H9 (cell line): Measurements from ENCODE around the gene HNRNPH1. TPM values are rescaled to one million over a fixed set of nuclear protein-coding genes. Genes with fewer than 3 reads are reported as not detected.
A peak's percentile ranks its signal among the peaks of the same experiment; 100 is the strongest.

Source experiments
- DNase-seq: peaks from one replicate; pipeline ENCODE4 v3.0.0-alpha.2; 2017
- H2AFZ ChIP-seq: one replicate; pipeline ENCODE4 v1.6.1; 2013; ENCODE audit warnings: mild to moderate bottlenecking, low read length, control low read depth, moderate library complexity
- H2AK5ac ChIP-seq: 2 replicates; pipeline ENCODE4 v1.6.1; 2013; ENCODE audit warnings: low read length, control low read depth, mixed read lengths; ENCODE audit not compliant: insufficient read length
- H2BK120ac ChIP-seq: one replicate; pipeline ENCODE4 v1.6.1; 2013; ENCODE audit warnings: low read depth, mild to moderate bottlenecking, low read length, control low read depth, inconsistent platforms; ENCODE audit not compliant: poor library complexity, severe bottlenecking
- H2BK12ac ChIP-seq: 2 replicates; pipeline ENCODE4 v1.6.1; 2013; ENCODE audit warnings: low read length, control low read depth, mixed read lengths, low read depth; ENCODE audit not compliant: insufficient read length
- H2BK15ac ChIP-seq: 2 replicates; pipeline ENCODE4 v1.6.1; 2013; ENCODE audit warnings: low read depth, low read length, control low read depth
- H2BK20ac ChIP-seq: one replicate; pipeline ENCODE4 v1.6.1; 2013; ENCODE audit warnings: low read depth, mild to moderate bottlenecking, low read length, control low read depth, inconsistent platforms; ENCODE audit not compliant: poor library complexity, severe bottlenecking
- H2BK5ac ChIP-seq: 2 replicates; pipeline ENCODE4 v1.6.1; 2013; ENCODE audit warnings: low read length, control low read depth, mixed read lengths; ENCODE audit not compliant: insufficient read length
- H3K14ac ChIP-seq: 2 replicates; pipeline ENCODE4 v1.6.1; 2013; ENCODE audit warnings: low read length, control low read depth; ENCODE audit not compliant: insufficient read depth
- H3K18ac ChIP-seq: 2 replicates; pipeline ENCODE4 v1.6.1; 2013; ENCODE audit warnings: low read depth, mild to moderate bottlenecking, mixed read lengths, low read length, control low read depth; ENCODE audit not compliant: insufficient read length
- H3K23ac ChIP-seq: 2 replicates; pipeline ENCODE4 v1.6.1; 2013; ENCODE audit warnings: low read length, control low read depth, mixed read lengths, low read depth; ENCODE audit not compliant: insufficient read length
- H3K23me2 ChIP-seq: 2 replicates; pipeline ENCODE4 v1.6.1; 2013; ENCODE audit warnings: low read depth, mild to moderate bottlenecking, mixed read lengths, low read length, control low read depth; ENCODE audit not compliant: insufficient read length, poor library complexity, severe bottlenecking
- H3K27ac ChIP-seq: 2 replicates; pipeline ENCODE4 v1.5.1; 2013; ENCODE audit warnings: low read length, control low read depth, mixed read lengths, low read depth; ENCODE audit not compliant: insufficient read length
- H3K27me3 ChIP-seq: 2 replicates; pipeline ENCODE4 v1.6.1; 2013; ENCODE audit warnings: low read length, control low read depth, inconsistent platforms; ENCODE audit not compliant: insufficient read depth
- H3K4ac ChIP-seq: 2 replicates; pipeline ENCODE4 v1.6.1; 2013; ENCODE audit warnings: low read depth, mild to moderate bottlenecking, control low read depth, inconsistent platforms, low read length, moderate library complexity
- H3K4me1 ChIP-seq: 2 replicates; pipeline ENCODE4 v1.6.1; 2013; ENCODE audit warnings: low read length, control low read depth, inconsistent platforms; ENCODE audit not compliant: insufficient read depth
- H3K4me2 ChIP-seq: 2 replicates; pipeline ENCODE4 v1.6.1; 2013; ENCODE audit warnings: low read length, control low read depth, mixed read lengths; ENCODE audit not compliant: insufficient read length, insufficient read depth
- H3K56ac ChIP-seq: 2 replicates; pipeline ENCODE4 v1.6.1; 2013; ENCODE audit warnings: low read depth, mild to moderate bottlenecking, mixed read lengths, low read length, control low read depth; ENCODE audit not compliant: insufficient read length
- H3K79me1 ChIP-seq: 2 replicates; pipeline ENCODE4 v1.6.1; 2013; ENCODE audit warnings: low read depth, mild to moderate bottlenecking, moderate library complexity, low read length, control low read depth, inconsistent platforms; ENCODE audit not compliant: insufficient read depth, poor library complexity, severe bottlenecking
- H3K79me2 ChIP-seq: 2 replicates; pipeline ENCODE4 v1.6.1; 2013; ENCODE audit warnings: low read length, control low read depth, inconsistent platforms; ENCODE audit not compliant: insufficient read depth
- H3K9ac ChIP-seq: 2 replicates; pipeline ENCODE4 v1.6.1; 2013; ENCODE audit warnings: low read length, control low read depth, mixed read lengths; ENCODE audit not compliant: insufficient read length; ENCODE audit errors: extremely low read depth
- H3K9me3 ChIP-seq: one replicate; pipeline ENCODE4 v1.6.1; 2013; ENCODE audit warnings: low read depth, low read length, inconsistent platforms; ENCODE audit not compliant: control insufficient read depth
- H3T11ph ChIP-seq: one replicate; pipeline ENCODE4 v1.6.1; 2013; ENCODE audit warnings: mild to moderate bottlenecking, low read length, control low read depth, inconsistent platforms
- H4K20me1 ChIP-seq: one replicate; pipeline ENCODE4 v1.6.1; 2013; ENCODE audit not compliant: control insufficient read depth, insufficient read length, insufficient read depth
- H4K5ac ChIP-seq: 2 replicates; pipeline ENCODE4 v1.6.1; 2013; ENCODE audit warnings: low read depth, mild to moderate bottlenecking, mixed read lengths, low read length, control low read depth; ENCODE audit not compliant: insufficient read length
- H4K8ac ChIP-seq: replicated peaks from 2 replicates; pipeline ENCODE4 v1.6.1; 2013; ENCODE audit warnings: low read length, control low read depth, mixed read lengths, low read depth; ENCODE audit not compliant: insufficient read length
- H4K91ac ChIP-seq: 2 replicates; pipeline ENCODE4 v1.6.1; 2013; ENCODE audit warnings: low read depth, mild to moderate bottlenecking, moderate library complexity, mixed read lengths, low read length, control low read depth; ENCODE audit not compliant: insufficient read length
- H3K27ac Mint-ChIP-seq, 3 experiments: 2 replicates in 2 of 3; 3 replicates in 1 of 3; pipeline ENCODE4 v1.8.0; 2020 to 2021; ENCODE audit warnings: mixed read lengths in 3 of 3, mild to moderate bottlenecking in 1 of 3, moderate library complexity in 1 of 3
- H3K27me3 Mint-ChIP-seq: 2 replicates; pipeline ENCODE4 v1.8.0; 2021; ENCODE audit warnings: low read depth, mild to moderate bottlenecking, moderate library complexity, mixed read lengths
- H3K36me3 Mint-ChIP-seq, 3 experiments: 2 replicates in 2 of 3; 3 replicates in 1 of 3; pipeline ENCODE4 v1.8.0; 2020 to 2021; ENCODE audit warnings: low read depth in 3 of 3, mixed read lengths in 3 of 3; ENCODE audit not compliant: insufficient read depth in 1 of 3
- H3K4me1 Mint-ChIP-seq, 2 experiments: 2 replicates each; pipeline ENCODE4 v1.8.0; 2020; ENCODE audit warnings: mixed read lengths in 2 of 2
- H3K4me3 Mint-ChIP-seq, 2 experiments: 2 replicates in 1 of 2; 3 replicates in 1 of 2; pipeline ENCODE4 v1.8.0; 2020 to 2021; ENCODE audit warnings: mild to moderate bottlenecking in 2 of 2, mixed read lengths in 2 of 2, moderate library complexity in 1 of 2
- H3K9me3 Mint-ChIP-seq, 2 experiments: 2 replicates in 1 of 2; 3 replicates in 1 of 2; pipeline ENCODE4 v1.8.0; 2020; ENCODE audit warnings: mild to moderate bottlenecking in 2 of 2, mixed read lengths in 2 of 2, moderate library complexity in 1 of 2
- CTCF ChIP-seq: fragments of 200-600 bp; sonication (generic); conservative IDR thresholded peaks from 3 replicates; pipeline ENCODE4 v1.8.0; 2021; ENCODE audit warnings: antibody characterized with exemption, mild to moderate bottlenecking
- WGBS: extraction: QIAGEN DNeasy Blood & Tissue Kit; methylation state at CpG from one replicate; pipeline ENCODE4 v1.1.7; 2013; ENCODE audit warnings: missing lambda C conversion rate, low lambda C conversion rate, mixed read lengths; ENCODE audit not compliant: insufficient read length; ENCODE audit errors: extremely low coverage; 5-methylcytosine and 5-hydroxymethylcytosine counted together
- total RNA-seq: library from RNA; stranded (reverse); gene quantifications from 2 replicates; pipeline ENCODE4 v1.2.1, GENCODE V29; 2021

HNRNPH1 gene
- total RNA-seq, 1 experiment from 2014 or later, result 1,066 TPM

GRCh38 chr5:179606071-179606909 lies 17.2 kb downstream of the HNRNPH1 start:
- no peaks in the 10 kb centered on the region for H3K23me2 ChIP-seq
- H3K79me2 ChIP-seq, result no peaks in the 10 kb centered on the region
- no peak overlapping the region for H2AK5ac ChIP-seq
- H2BK20ac ChIP-seq, result no peak overlapping the region
- 0 out of 4 replicates have a peak, but pooled peaks cover 0 to 2% of the 10 kb centered on the region in 2 experiments for H3K4me1 Mint-ChIP-seq
- H2BK120ac ChIP-seq, result no peak overlapping the region
- peak overlapping the region in 2 of 3 experiments; percentile 49 to 66; a peak in 2 of 7 replicates for H3K27ac Mint-ChIP-seq
- H2BK15ac ChIP-seq, result no peak overlapping the region
- no peak overlapping the region for H3K27ac ChIP-seq
- no peaks in the 10 kb centered on the region for H3K27me3 ChIP-seq
- no peak overlapping the region for H3T11ph ChIP-seq
- H4K8ac ChIP-seq, result no peak overlapping the region
- no peak overlapping the region for H2BK5ac ChIP-seq
- no peaks in the 10 kb centered on the region for H3K9me3 Mint-ChIP-seq
- H4K91ac ChIP-seq, result no peak overlapping the region
- H3K4me3 Mint-ChIP-seq, result no peak overlapping the region
- no peak overlapping the region for H3K56ac ChIP-seq
- H3K9me3 ChIP-seq, result no peaks in the 10 kb centered on the region
- H3K79me1 ChIP-seq, result no peaks in the 10 kb centered on the region
- no peak overlapping the region for H2BK12ac ChIP-seq
- no peak overlapping the region for H3K4me2 ChIP-seq
- H3K23ac ChIP-seq, result no peak overlapping the region
- no peak overlapping the region for H3K4ac ChIP-seq
- no peaks in the 10 kb centered on the region for H4K20me1 ChIP-seq
- H4K5ac ChIP-seq, result no peak overlapping the region
- TF ChIP-seq CTCF, result no peak
- H3K9ac ChIP-seq, result no peak overlapping the region
- no peak overlapping the region for H2AFZ ChIP-seq
- no CpG with 5 or more reads among the region's 21 CpGs for WGBS
- peaks cover 1% of the 10 kb centered on the region for H3K27me3 Mint-ChIP-seq
- no peak overlapping the region for H3K14ac ChIP-seq
- no peak overlapping the region for H3K18ac ChIP-seq
- H3K4me1 ChIP-seq, result no peaks in the 10 kb centered on the region
- DNase-seq, result no peak
- H3K36me3 Mint-ChIP-seq, result peaks cover 22 to 93% (median 70%) of the 10 kb centered on the region in 3 experiments
